H1 (cell line): Measurements from ENCODE around the gene ADAMTS6. TPM values are rescaled to one million over a fixed set of nuclear protein-coding genes. Genes with fewer than 3 reads are reported as not detected.

Source experiments
- CTCF ChIA-PET: fragments of 300-600 bp; sonication (Branson Sonifier 250); formaldehyde crosslinking; loops from one replicate; lab custom pipeline; 2021; ENCODE audit not compliant: partially characterized antibody; lab: Charles Lee
- POLR2A ChIA-PET: fragments of 300-600 bp; sonication (Branson Sonifier 250); formaldehyde crosslinking; loops from one replicate; lab custom pipeline; 2021; ENCODE audit warnings: inconsistent platforms; ENCODE audit not compliant: partially characterized antibody; lab: Charles Lee
- DNase-seq, 2 experiments: peaks; one replicate each; pipeline versions ENCODE4 v3.0.0 to v3.0.0-alpha.2; 2010 to 2022; ENCODE audit warnings: low spot score in 2 of 2, low read depth in 1 of 2, mixed read lengths in 1 of 2
- FAIRE-seq: peaks from 2 replicates; lab custom pipeline; 2011; peaks lifted over from hg19 to GRCh38; lab: Jason Lieb, UNC
- H2AFZ ChIP-seq: 2 replicates; pipeline ENCODE4 v1.8.1; 2012; ENCODE audit warnings: low read length, inconsistent platforms
- H2AK5ac ChIP-seq: 2 replicates; pipeline ENCODE4 v1.6.1; 2013; ENCODE audit warnings: low read depth, low read length
- H2BK120ac ChIP-seq: replicated peaks from 2 replicates; pipeline ENCODE3; 2013; ENCODE audit warnings: low read depth, low read length, inconsistent platforms
- H2BK12ac ChIP-seq: 2 replicates; pipeline ENCODE4 v1.6.1; 2013; ENCODE audit warnings: low read depth, low read length
- H2BK15ac ChIP-seq: 2 replicates; pipeline ENCODE4 v1.6.1; 2013; ENCODE audit warnings: low read length
- H2BK20ac ChIP-seq: 2 replicates; pipeline ENCODE4 v1.6.1; 2013; ENCODE audit warnings: low read length
- H2BK5ac ChIP-seq: 2 replicates; pipeline ENCODE4 v1.6.1; 2013; ENCODE audit warnings: low read depth, low read length
- H3K14ac ChIP-seq: 2 replicates; pipeline ENCODE4 v1.6.1; 2013; ENCODE audit warnings: inconsistent platforms; ENCODE audit not compliant: insufficient read length
- H3K18ac ChIP-seq: 2 replicates; pipeline ENCODE4 v1.6.1; 2013; ENCODE audit warnings: low read length; ENCODE audit errors: extremely low read depth
- H3K23ac ChIP-seq: 2 replicates; pipeline ENCODE4 v1.6.1; 2013; ENCODE audit warnings: inconsistent platforms; ENCODE audit not compliant: insufficient read length
- H3K23me2 ChIP-seq: 2 replicates; pipeline ENCODE4 v1.6.1; 2013; ENCODE audit warnings: low read depth, low read length
- H3K27ac ChIP-seq: 2 replicates; pipeline ENCODE4 v1.6.1; 2011; ENCODE audit warnings: low read depth, low read length, inconsistent platforms
- H3K27me3 ChIP-seq, 4 experiments: replicated peaks in 1 of 4; 1 replicate in 1 of 4; 2 replicates in 3 of 4; pipeline versions ENCODE4 v1.6.1 to v1.8.1; 2011 to 2013; ENCODE audit warnings: low read length in 3 of 4, mild to moderate bottlenecking in 3 of 4, inconsistent platforms in 2 of 4, mixed read lengths in 2 of 4, moderate library complexity in 1 of 4; ENCODE audit not compliant: control insufficient read depth in 3 of 4, insufficient read depth in 3 of 4; ENCODE audit errors: extremely low read depth in 1 of 4
- H3K36me3 ChIP-seq, 4 experiments: 2 replicates each; pipeline versions ENCODE4 v1.6.1 to v1.8.1; 2011 to 2013; ENCODE audit warnings: mild to moderate bottlenecking in 4 of 4, low read length in 3 of 4, moderate library complexity in 2 of 4, control low read depth in 1 of 4, inconsistent platforms in 1 of 4; ENCODE audit not compliant: insufficient read depth in 4 of 4, control insufficient read depth in 2 of 4
- H3K4ac ChIP-seq: replicated peaks from 2 replicates; pipeline ENCODE3; 2013; ENCODE audit warnings: low read length, low read depth, mixed read lengths, inconsistent platforms; ENCODE audit not compliant: insufficient read length
- H3K4me1 ChIP-seq, 4 experiments: replicated peaks in 1 of 4; 1 replicate in 1 of 4; 2 replicates in 3 of 4; pipeline versions ENCODE4 v1.6.1 to v1.8.1; 2011 to 2013; ENCODE audit warnings: low read length in 3 of 4, inconsistent platforms in 2 of 4, mixed read lengths in 1 of 4; ENCODE audit not compliant: insufficient read depth in 4 of 4, control insufficient read depth in 3 of 4
- H3K4me2 ChIP-seq, 2 experiments: 2 replicates each; pipeline versions ENCODE4 v1.6.1 to v1.8.1; 2011 to 2013; ENCODE audit warnings: low read depth in 2 of 2, low read length in 2 of 2, control low read depth in 1 of 2, inconsistent platforms in 1 of 2, mild to moderate bottlenecking in 1 of 2; ENCODE audit not compliant: insufficient read depth in 1 of 2
- H3K4me3 ChIP-seq, 4 experiments: fragments of 200-600, 300-600 bp in 1 of 4; sonication (generic), shearing (Covaris generic), sonication (Bioruptor Twin) in 1 of 4; 2 replicates each; pipeline versions ENCODE4 v1.5.1 to v1.8.1; 2011 to 2016; ENCODE audit warnings: low read length in 4 of 4, low read depth in 3 of 4, control low read depth in 2 of 4, inconsistent platforms in 2 of 4, mild to moderate bottlenecking in 2 of 4, mixed read lengths in 1 of 4, moderate library complexity in 1 of 4; ENCODE audit not compliant: insufficient read depth in 2 of 4; ENCODE audit errors: extremely low read depth in 1 of 4
- H3K56ac ChIP-seq: replicated peaks from 2 replicates; pipeline ENCODE3; 2013; ENCODE audit warnings: low read depth, mild to moderate bottlenecking, mixed read lengths, low read length, inconsistent platforms; ENCODE audit not compliant: insufficient read length
- H3K79me1 ChIP-seq: 2 replicates; pipeline ENCODE4 v1.6.1; 2013; ENCODE audit warnings: low read depth, low read length, control low read depth
- H3K79me2 ChIP-seq, 2 experiments: 2 replicates each; pipeline versions ENCODE4 v1.6.1 to v1.8.1; 2012 to 2013; ENCODE audit warnings: low read length in 2 of 2, mild to moderate bottlenecking in 2 of 2, inconsistent platforms in 1 of 2; ENCODE audit not compliant: insufficient read depth in 2 of 2, control insufficient read depth in 1 of 2
- H3K9ac ChIP-seq, 4 experiments: replicated peaks in 1 of 4; 1 replicate in 1 of 4; 2 replicates in 3 of 4; pipeline versions ENCODE4 v1.6.1 to v1.8.1; 2011 to 2013; ENCODE audit warnings: low read depth in 3 of 4, low read length in 3 of 4, control low read depth in 2 of 4, mild to moderate bottlenecking in 2 of 4, moderate library complexity in 2 of 4, inconsistent platforms in 1 of 4; ENCODE audit errors: extremely low read depth in 1 of 4
- H3K9me3 ChIP-seq, 2 experiments: 2 replicates each; pipeline versions ENCODE4 v1.6.1 to v1.8.1; 2012 to 2013; ENCODE audit warnings: mild to moderate bottlenecking in 2 of 2, moderate library complexity in 2 of 2, control low read depth in 1 of 2, inconsistent platforms in 1 of 2, low read depth in 1 of 2, low read length in 1 of 2, mixed read lengths in 1 of 2; ENCODE audit not compliant: insufficient read depth in 2 of 2
- H4K20me1 ChIP-seq, 2 experiments: replicated peaks in 1 of 2; 2 replicates each; pipeline versions ENCODE3 to v1.8.1; 2011 to 2013; ENCODE audit warnings: inconsistent platforms in 2 of 2, low read length in 2 of 2, mild to moderate bottlenecking in 1 of 2; ENCODE audit not compliant: insufficient read depth in 2 of 2, control insufficient read depth in 1 of 2
- H4K5ac ChIP-seq: 2 replicates; pipeline ENCODE4 v1.6.1; 2013; ENCODE audit warnings: low read length, low read depth, mixed read lengths, inconsistent platforms; ENCODE audit not compliant: insufficient read length
- H4K8ac ChIP-seq: 2 replicates; pipeline ENCODE4 v1.8.0; 2013; ENCODE audit warnings: mild to moderate bottlenecking, moderate library complexity, low read length, inconsistent platforms; ENCODE audit not compliant: insufficient read depth; ENCODE audit errors: extremely low read depth
- H4K91ac ChIP-seq: replicated peaks from 2 replicates; pipeline ENCODE3; 2013; ENCODE audit warnings: low read length, mixed read lengths, inconsistent platforms; ENCODE audit not compliant: insufficient read length
- BACH1 ChIP-seq: IDR thresholded peaks from 2 replicates; pipeline ENCODE4 v1.6.1; 2012; ENCODE audit warnings: low read length, improper control_type of control experiment
- CBX8 ChIP-seq: fragments of 300-800, 300-1000 bp; sonication (generic); IDR thresholded peaks from 2 replicates; pipeline ENCODE4 v1.7.1; 2016; ENCODE audit warnings: low read depth, low read length, borderline replicate concordance
- CTBP2 ChIP-seq: IDR thresholded peaks from 2 replicates; pipeline ENCODE4 v1.7.0; 2011; ENCODE audit warnings: borderline replicate concordance, mild to moderate bottlenecking, moderate library complexity, mixed read lengths, low read length; ENCODE audit not compliant: insufficient read depth, insufficient read length
- EZH2 ChIP-seq: fragments of 200-600 bp; sonication (generic); IDR thresholded peaks from 2 replicates; pipeline ENCODE4 v1.7.1; 2012; ENCODE audit warnings: low read depth, mild to moderate bottlenecking, moderate library complexity, low read length, inconsistent platforms; ENCODE audit not compliant: severe bottlenecking
- GABPA ChIP-seq: IDR thresholded peaks from 2 replicates; pipeline ENCODE4 v1.6.1; 2011; ENCODE audit warnings: mild to moderate bottlenecking, low read length, moderate library complexity, borderline replicate concordance; ENCODE audit not compliant: insufficient read depth
- GTF2F1 ChIP-seq: IDR thresholded peaks from 2 replicates; pipeline ENCODE4 v1.6.1; 2012; ENCODE audit warnings: low read depth, low read length, improper control_type of control experiment, borderline replicate concordance
- JUN ChIP-seq: IDR thresholded peaks from 2 replicates; pipeline ENCODE4 v1.6.1; 2011; ENCODE audit warnings: low read depth, mild to moderate bottlenecking, improper control_type of control experiment, low read length
- KDM1A ChIP-seq: fragments of 200-600, 300-600 bp; sonication (generic); IDR thresholded peaks from 2 replicates; pipeline ENCODE4 v1.7.1; 2016; ENCODE audit warnings: mild to moderate bottlenecking, low read length, borderline replicate concordance
- KDM4A ChIP-seq: IDR thresholded peaks from one replicate; pipeline ENCODE4 v1.7.1; 2012; ENCODE audit warnings: low read depth, mild to moderate bottlenecking, moderate library complexity, low read length, inconsistent platforms; ENCODE audit not compliant: severe bottlenecking
- KDM5A ChIP-seq: fragments of 200-600 bp; IDR thresholded peaks from 2 replicates; pipeline ENCODE4 v1.7.1; 2012; ENCODE audit warnings: mild to moderate bottlenecking, low read length, inconsistent platforms, mixed read lengths
- POU5F1 ChIP-seq: IDR thresholded peaks from 2 replicates; pipeline ENCODE4 v1.6.1; 2011; ENCODE audit warnings: low read depth, mild to moderate bottlenecking, low read length, moderate library complexity
- RBBP5 ChIP-seq: IDR thresholded peaks from 2 replicates; pipeline ENCODE4 v1.7.1; 2012; ENCODE audit warnings: low read depth, mild to moderate bottlenecking, inconsistent platforms, low read length, moderate library complexity, borderline replicate concordance
- SIX5 ChIP-seq: IDR thresholded peaks from 2 replicates; pipeline ENCODE4 v1.6.1; 2011; ENCODE audit warnings: mild to moderate bottlenecking, low read depth, low read length
- SP1 ChIP-seq: IDR thresholded peaks from 2 replicates; pipeline ENCODE4 v1.6.1; 2011; ENCODE audit warnings: low read depth, low read length
- SP2 ChIP-seq: IDR thresholded peaks from 2 replicates; pipeline ENCODE4 v1.6.1; 2012; ENCODE audit warnings: mild to moderate bottlenecking, low read length, inconsistent platforms
- WGBS, 2 experiments: shearing (Covaris generic) in 1 of 2; methylation state at CpG; one replicate each; pipeline versions ENCODE4 v1.1.6 to v1.1.7; 2013 to 2015; ENCODE audit warnings: low lambda C conversion rate in 2 of 2, mixed read lengths in 2 of 2, inconsistent platforms in 1 of 2, low coverage in 1 of 2, missing lambda C conversion rate in 1 of 2; ENCODE audit not compliant: insufficient replicate concordance in 2 of 2, insufficient coverage in 1 of 2, insufficient read length in 1 of 2; ENCODE audit errors: extremely low coverage in 1 of 2, missing lambda C conversion rate in 1 of 2; 5-methylcytosine and 5-hydroxymethylcytosine counted together
- polyA plus RNA-seq, 7 experiments: library from polyadenylated mRNA; depleted of rRNA in 3 of 7; stranded (reverse) in 5 of 7; unstranded in 2 of 7; fragments of >200 nt in 5 of 7; fragments of 200-250 nt in 2 of 7; gene quantifications; 1 replicate in 5 of 7; 2 replicates in 1 of 7; 4 replicates in 1 of 7; pipeline versions ENCODE4 v1.2.1 to v1.2.3, GENCODE V29; 2011 to 2013; ENCODE audit warnings: missing spikeins in 2 of 7, mixed read lengths in 2 of 7
- total RNA-seq: library from RNA; stranded (reverse); fragmentation: NEBNext Ultra II Directional; extraction: Animal tissue kit (Norgen Biotek cat#: 25700); gene quantifications from 2 replicates; pipeline ENCODE4 v1.2.1, GENCODE V29; 2021

The ADAMTS6 gene
- total and polyA plus RNA-seq, 2 of the 8 experiments (the other 6 are each of a cell fraction or from before 2014, with no cell fraction given) = 0.74 to 2.4 TPM

GRCh38 chr5:65203746-65204145 is 278.0 kb downstream of the ADAMTS6 start:
- ChIA-PET POLR2A (no interaction called here), CTCF (interaction anchor here (0.6 to 1.5 kb wide), 2 partner anchors 11 to 281 kb away, joined by 3 to 5 read pairs; no protein-coding TSS in a partner anchor)
- WGBS, 2 experiments = 88% methylated on average over 1 of the region's 1 CpG; no CpG with 5 or more reads in 1 of the 2 experiments
- Histone ChIP-seq H3K79me2 (no peaks in the 10 kb centered on the region), H3K4ac (no peak overlapping the region), H3K56ac (no peak overlapping the region), H3K4me2 (no peak overlapping the region), H4K8ac (no peak overlapping the region), H3K18ac (no peak overlapping the region), H2BK20ac (no peak overlapping the region), H3K4me1 (no peaks in the 10 kb centered on the region), H2BK120ac (no peak overlapping the region), H2BK15ac (no peak overlapping the region), H3K27me3 (no peaks in the 10 kb centered on the region), H2AFZ (no peak overlapping the region), H4K91ac (no peak overlapping the region), H3K14ac (no peak overlapping the region), H3K23ac (no peak overlapping the region), H3K4me3 (no peak overlapping the region), H3K23me2 (no peaks in the 10 kb centered on the region), H3K79me1 (no peaks in the 10 kb centered on the region), H2BK5ac (no peak overlapping the region), H4K5ac (no peak overlapping the region), H2BK12ac (no peak overlapping the region), H2AK5ac (no peak overlapping the region), H3K36me3 (no peaks in the 10 kb centered on the region), H3K9me3 (no peaks in the 10 kb centered on the region), H3K9ac (no peak overlapping the region), H4K20me1 (no peaks in the 10 kb centered on the region), H3K27ac (no peak overlapping the region)
- DNase-seq (no peak), FAIRE-seq (no peak)
- no peak for TF ChIP-seq GTF2F1
- no peak for TF ChIP-seq CBX8
- no peak for TF ChIP-seq EZH2
- no peak for TF ChIP-seq BACH1
- no peak for TF ChIP-seq POU5F1
- no peak for TF ChIP-seq SP2
- no peak for TF ChIP-seq KDM4A
- no peak for TF ChIP-seq KDM1A
- TF ChIP-seq JUN = no peak
- no peak for TF ChIP-seq SP1
- TF ChIP-seq KDM5A = no peak
- no peak for TF ChIP-seq GABPA
- TF ChIP-seq CTBP2 = no peak
- no peak for TF ChIP-seq SIX5
- TF ChIP-seq RBBP5 = no peak
